HG03196 (cell line): ENCODE data around the gene MAPKAP1.

ENCODE experiments used
- ATAC-seq: cut with Tn5 transposase; IDR thresholded peaks from one replicate; pipeline ENCODE4 v1.9.1; 2021; ENCODE audit not compliant: unreplicated experiment

MAPKAP1 gene

GRCh38 chr9:125679597-125680189 lies 27.3 kb downstream of the MAPKAP1 start:
- ATAC-seq: no peak

GRCh38 chr9:125674981-125675973 lies 31.7 kb downstream of the MAPKAP1 start:
- ATAC-seq: no peak

- ATAC-seq: no peak
Measured at GRCh38 chr9:125672876-125673275, 34.1 kb downstream of the MAPKAP1 start.

GRCh38 chr9:125663127-125663526 lies 43.9 kb downstream of the MAPKAP1 start:
- no peak for ATAC-seq

GRCh38 chr9:125660557-125660956 lies 46.5 kb downstream of the MAPKAP1 start:
- no peak for ATAC-seq

GRCh38 chr9:125659954-125660353 lies 47.1 kb downstream of the MAPKAP1 start:
- ATAC-seq: no peak

GRCh38 chr9:125659201-125659840 lies 47.7 kb downstream of the MAPKAP1 start:
- no peak for ATAC-seq

GRCh38 chr9:125656560-125656959 lies 50.4 kb downstream of the MAPKAP1 start:
- ATAC-seq: no peak

GRCh38 chr9:125655691-125656410 lies 51.2 kb downstream of the MAPKAP1 start:
- no peak for ATAC-seq

GRCh38 chr9:125655066-125655633 lies 51.9 kb downstream of the MAPKAP1 start:
- no peak for ATAC-seq

- ATAC-seq: no peak
Measured at GRCh38 chr9:125654121-125654520, 52.9 kb downstream of the MAPKAP1 start.

GRCh38 chr9:125653325-125653724 lies 53.7 kb downstream of the MAPKAP1 start:
- no peak for ATAC-seq

- ATAC-seq: no peak
Measured at GRCh38 chr9:125652759-125653158, 54.2 kb downstream of the MAPKAP1 start.

GRCh38 chr9:125652233-125652594 lies 54.8 kb downstream of the MAPKAP1 start:
- no peak for ATAC-seq

GRCh38 chr9:125651576-125652232 lies 55.3 kb downstream of the MAPKAP1 start:
- no peak for ATAC-seq

- peak; percentile 59 for ATAC-seq
Measured at GRCh38 chr9:125650271-125650737, 56.7 kb downstream of the MAPKAP1 start.

GRCh38 chr9:125649826-125650225 lies 57.2 kb downstream of the MAPKAP1 start:
- no peak for ATAC-seq

GRCh38 chr9:125649315-125649714 lies 57.7 kb downstream of the MAPKAP1 start:
- ATAC-seq: no peak

GRCh38 chr9:125648294-125648693 lies 58.7 kb downstream of the MAPKAP1 start:
- ATAC-seq: no peak

- no peak for ATAC-seq
Measured at GRCh38 chr9:125646621-125647100, 60.3 kb downstream of the MAPKAP1 start.
